Coronary artery (tissue), 2 donors: ENCODE measurements around the gene AP2S1.

Experiments
- DNase-seq: peaks from one replicate; pipeline ENCODE4 v3.0.0-alpha.2; 2017; ENCODE audit warnings: low spot score
- H3K27ac ChIP-seq, 2 donors: fragments of 200-600 bp; sonication (generic); one replicate each; pipeline ENCODE4 v1.5.1; 2016 to 2019
- H3K4me3 ChIP-seq: fragments of 200-600 bp; sonication (generic); 2 replicates; pipeline ENCODE4 v1.5.1; 2016; ENCODE audit warnings: mild to moderate bottlenecking, moderate library complexity
- TF ChIP-seq, protein P1 (sequence below): fragments of 200-600 bp; sonication (generic); IDR thresholded peaks from one replicate; pipeline ENCODE4 v1.5.1; 2019; ENCODE audit warnings: antibody characterized with exemption

AP2S1 gene

DNA sequence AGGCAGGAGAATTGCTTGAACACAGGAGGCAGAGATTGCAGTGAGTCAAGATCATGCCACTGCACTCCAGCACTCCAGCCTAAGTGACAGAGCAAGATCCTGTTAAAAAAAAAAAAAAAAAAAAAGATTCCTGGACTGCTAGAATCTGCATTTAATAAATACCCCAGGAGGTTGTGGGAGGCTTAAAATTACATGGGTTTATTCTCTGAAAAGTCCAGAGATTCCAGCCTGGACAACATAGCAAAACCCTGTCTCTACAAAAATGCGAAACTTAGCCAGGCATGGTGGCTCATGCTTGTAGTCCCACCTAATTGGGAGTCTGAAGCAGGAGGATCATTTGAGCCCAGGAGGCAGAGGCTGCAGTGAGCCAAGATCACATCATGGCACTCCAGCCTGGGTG is 52.8 kb downstream of the AP2S1 start:
- no peak for DNase-seq
- TF ChIP-seq, protein P1, sequence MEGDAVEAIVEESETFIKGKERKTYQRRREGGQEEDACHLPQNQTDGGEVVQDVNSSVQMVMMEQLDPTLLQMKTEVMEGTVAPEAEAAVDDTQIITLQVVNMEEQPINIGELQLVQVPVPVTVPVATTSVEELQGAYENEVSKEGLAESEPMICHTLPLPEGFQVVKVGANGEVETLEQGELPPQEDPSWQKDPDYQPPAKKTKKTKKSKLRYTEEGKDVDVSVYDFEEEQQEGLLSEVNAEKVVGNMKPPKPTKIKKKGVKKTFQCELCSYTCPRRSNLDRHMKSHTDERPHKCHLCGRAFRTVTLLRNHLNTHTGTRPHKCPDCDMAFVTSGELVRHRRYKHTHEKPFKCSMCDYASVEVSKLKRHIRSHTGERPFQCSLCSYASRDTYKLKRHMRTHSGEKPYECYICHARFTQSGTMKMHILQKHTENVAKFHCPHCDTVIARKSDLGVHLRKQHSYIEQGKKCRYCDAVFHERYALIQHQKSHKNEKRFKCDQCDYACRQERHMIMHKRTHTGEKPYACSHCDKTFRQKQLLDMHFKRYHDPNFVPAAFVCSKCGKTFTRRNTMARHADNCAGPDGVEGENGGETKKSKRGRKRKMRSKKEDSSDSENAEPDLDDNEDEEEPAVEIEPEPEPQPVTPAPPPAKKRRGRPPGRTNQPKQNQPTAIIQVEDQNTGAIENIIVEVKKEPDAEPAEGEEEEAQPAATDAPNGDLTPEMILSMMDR = no peak
- no peak overlapping the region for H3K27ac ChIP-seq
- no peak overlapping the region for H3K4me3 ChIP-seq

DNA sequence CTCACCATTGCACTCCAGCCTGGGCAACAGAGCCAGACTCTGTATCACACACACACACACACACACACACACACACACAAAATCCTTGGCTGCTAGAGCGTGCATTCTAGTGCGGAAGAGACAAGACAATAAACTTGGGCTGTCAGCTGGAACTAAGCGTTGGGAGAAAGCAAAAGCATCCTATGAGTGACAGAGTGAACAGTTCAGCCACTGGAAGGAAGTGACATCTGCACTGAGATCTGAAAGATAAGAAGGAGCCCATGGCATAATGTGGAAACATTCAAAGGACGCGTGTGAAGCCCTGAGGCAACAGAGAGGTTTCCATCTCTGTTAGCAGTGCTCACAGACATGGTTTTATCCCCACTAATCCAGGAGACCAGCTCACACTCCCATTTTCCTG is 58.7 kb downstream of the AP2S1 start:
- TF ChIP-seq, protein P1 = no peak
- DNase-seq = no peak
- Histone ChIP-seq H3K27ac (no peak overlapping the region), H3K4me3 (no peak overlapping the region)

DNA sequence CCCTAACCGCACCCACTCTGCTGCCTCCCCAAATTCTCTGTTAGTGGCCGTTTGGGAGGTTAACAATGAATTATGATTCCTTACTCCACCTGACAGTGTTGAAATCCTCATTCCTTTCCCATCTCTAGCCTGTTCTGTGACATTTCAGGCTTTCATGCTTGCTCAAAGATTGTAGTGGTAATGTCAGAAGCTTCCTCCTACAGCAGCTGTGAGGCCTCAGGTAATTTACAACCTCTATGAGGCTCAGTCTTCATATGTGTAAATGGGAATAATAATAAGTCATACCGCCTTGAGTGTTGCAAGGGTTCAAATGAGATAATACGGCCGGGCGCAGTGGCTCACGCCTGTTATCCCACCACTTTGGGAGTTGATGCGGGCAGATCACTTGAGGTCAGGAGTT is 61.3 kb downstream of the AP2S1 start:
- no peak overlapping the region for H3K4me3 ChIP-seq
- H3K27ac ChIP-seq = no peak overlapping the region
- TF ChIP-seq, protein P1 = no peak
- no peak for DNase-seq

DNA sequence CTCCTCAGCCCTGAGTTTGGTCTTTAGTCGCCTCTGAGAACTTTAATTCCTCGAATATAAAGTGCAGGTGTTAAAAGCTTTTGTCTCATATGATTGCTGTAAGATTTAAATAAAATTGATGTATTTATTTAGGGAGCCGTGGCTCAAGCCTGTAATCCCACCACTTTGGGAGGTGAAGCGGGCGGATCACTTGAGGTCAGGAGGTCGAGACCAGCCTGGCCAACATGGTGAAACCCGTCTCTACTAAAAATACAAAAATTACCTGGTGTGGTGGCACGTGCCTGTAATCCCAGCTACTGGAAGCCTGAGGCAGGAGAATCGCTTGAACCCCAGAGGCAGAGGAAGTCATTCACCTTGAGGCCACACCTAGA is 61.7 kb downstream of the AP2S1 start:
- Histone ChIP-seq H3K4me3 (peak overlapping the region; percentile 91), H3K27ac (peak overlapping the region in 1 of 2 donors; percentile 94)
- TF ChIP-seq, protein P1 = no peak
- no peak for DNase-seq

DNA sequence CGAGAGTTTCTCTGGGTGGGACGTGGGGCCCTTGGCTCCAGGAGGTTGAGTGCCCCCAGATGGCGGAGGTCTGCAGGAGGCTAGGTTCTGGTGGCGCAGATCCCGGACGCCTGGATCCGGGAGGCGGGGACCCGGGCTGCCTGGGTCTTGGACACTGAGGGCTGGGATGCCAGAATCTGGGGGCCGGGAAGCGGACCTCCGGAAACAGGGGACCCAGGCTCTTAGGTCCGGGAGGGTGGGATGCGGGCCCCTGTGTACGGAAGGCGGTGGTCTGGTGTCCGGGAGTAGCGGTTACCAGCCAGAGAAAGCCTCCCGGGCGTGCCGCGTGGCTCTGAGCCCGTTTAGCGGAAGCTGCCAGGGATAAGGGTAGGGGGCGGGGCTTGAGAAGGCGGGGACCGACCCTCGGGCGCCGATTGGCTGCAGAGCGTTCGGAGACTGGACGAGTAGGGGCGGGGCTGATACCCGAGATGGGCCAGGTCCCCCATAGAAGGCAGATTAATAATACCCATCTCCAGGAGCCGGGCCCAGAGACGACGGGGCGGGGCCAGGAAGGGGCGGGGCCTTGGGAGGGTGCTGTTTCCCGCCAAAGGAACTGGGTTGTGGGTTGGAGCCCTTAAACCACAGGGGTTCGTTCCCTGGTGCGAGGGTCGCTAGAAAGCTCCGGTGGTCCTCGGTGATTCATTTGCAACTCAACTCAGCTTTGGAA is 62.2 kb downstream of the AP2S1 start, which contains the start of gene SLC1A5:
Gene SLC1A5, minus strand, starts transcription at position 333 of the 706 bp plus-strand sequence. CDS start 629 bp downstream, outside the sequence.
- peak; percentile 97 for DNase-seq
- Histone ChIP-seq H3K27ac (peak within 1 kb of the TSS; percentile 94 to 95), H3K4me3 (peak within 1 kb of the TSS; percentile 91)
- TF ChIP-seq, protein P1 = no peak
